ENCODE results near the gene RFXANK.

Gene RFXANK

GRCh38 chr19:19192078-19192882, at the start of gene RFXANK, which contains the start of gene BORCS8 (continued):
- peak; percentile 88 for TF ChIP-seq KLF17 (tag by site-specific recombination; IDR thresholded peaks at IDR 0.05)
- TF ChIP-seq ZNF132 (tag by site-specific recombination; IDR thresholded peaks at IDR 0.05; ENCODE audit: borderline replicate concordance), result no peak
- TF ChIP-seq ZNF324 (tag by site-specific recombination; IDR thresholded peaks at IDR 0.05), result peak; percentile 90; the same call in 1 of the 2 replicates
- no peak for TF ChIP-seq ZNF362 (tag by site-specific recombination; IDR thresholded peaks at IDR 0.05)
- TF ChIP-seq ZNF501 (tag by site-specific recombination; IDR thresholded peaks at IDR 0.05), result peak; percentile 69; the same call in 1 of the 2 replicates
- no peak for TF ChIP-seq TCF7L2 (IDR thresholded peaks at IDR 0.05; ENCODE audit: borderline replicate concordance, low read depth, low read length)
- no peak for TF ChIP-seq ZNF747 (tag by site-specific recombination; IDR thresholded peaks at IDR 0.05)
- peak; percentile 80 for TF ChIP-seq ZNF777 (tag by site-specific recombination; IDR thresholded peaks at IDR 0.05; ENCODE audit: borderline replicate concordance)
- no peak for TF ChIP-seq ZNF768 (tag by site-specific recombination; IDR thresholded peaks at IDR 0.05)
- TF ChIP-seq ZNF148 (tag by site-specific recombination; IDR thresholded peaks at IDR 0.05; ENCODE audit: borderline replicate concordance), result peak; percentile 63; the same call in 1 of the 2 replicates
- no peak for TF ChIP-seq MEIS1 (CRISPR knock-in tag; IDR thresholded peaks at IDR 0.05; ENCODE audit: borderline replicate concordance)
- no peak for TF ChIP-seq ZNF654 (tag by site-specific recombination; IDR thresholded peaks at IDR 0.05; ENCODE audit: low read depth)

- ChIA-PET POLR2A (no interaction called here), CTCF (interaction anchor here (0.6 to 4.7 kb wide), 4 partner anchors 14 to 91 kb away, joined by 3 to 26 read pairs (median 4); partner anchors contain the start of gene SLC25A42)
- Histone ChIP-seq H3K4me3 (ENCODE audit: low read depth, low read length) (no peak overlapping the region), H3K9me3 (ENCODE audit: control insufficient read depth, insufficient read depth, low read depth, low read length) (no peaks in the 10 kb centered on the region), H3K4me1 (ENCODE audit: control insufficient read depth, insufficient read depth, low read length) (peaks cover under 1% of the 10 kb centered on the region; the same call in 1 of the 2 replicates), H3K36me3 (ENCODE audit: control insufficient read depth in 2 of 2, insufficient read depth in 1 of 2, low read length in 2 of 2) (no peaks in the 10 kb centered on the region), H3K27ac (ENCODE audit: extremely low read depth, low read depth, low read length) (no peak overlapping the region)
- TF ChIP-seq ZNF510 (tag by site-specific recombination; IDR thresholded peaks at IDR 0.05; ENCODE audit: insufficient replicate concordance) (no peak), ZBTB6 (tag by site-specific recombination; IDR thresholded peaks at IDR 0.05) (no peak)
These were observed 49.7 kb upstream of the RFXANK start for GRCh38 chr19:19142347-19142746.

- POLR2A ChIA-PET, result interaction anchor here (1.0 kb wide), 1 partner anchor 10 kb away, joined by 6 read pairs; no protein-coding TSS in a partner anchor
- Histone ChIP-seq H3K27ac (ENCODE audit: extremely low read depth, low read depth, low read length) (no peak overlapping the region), H3K4me1 (ENCODE audit: control insufficient read depth, insufficient read depth, low read length) (no peaks in the 10 kb centered on the region)
- TF ChIP-seq SP7 (tag by site-specific recombination; IDR thresholded peaks at IDR 0.05) (no peak), ZNF354C (tag by site-specific recombination; IDR thresholded peaks at IDR 0.05; ENCODE audit: borderline replicate concordance, low read depth) (no peak), ZNF280C (tag by site-specific recombination; IDR thresholded peaks at IDR 0.05) (no peak), ZBTB6 (tag by site-specific recombination; IDR thresholded peaks at IDR 0.05) (no peak), ZNF133 (tag by site-specific recombination; IDR thresholded peaks at IDR 0.05) (no peak), ZNF624 (tag by site-specific recombination; IDR thresholded peaks at IDR 0.05) (no peak), ZSCAN30 (tag by site-specific recombination; IDR thresholded peaks at IDR 0.05) (no peak), ZNF121 (tag by site-specific recombination; IDR thresholded peaks at IDR 0.05) (no peak), SETDB1 (IDR thresholded peaks at IDR 0.05; ENCODE audit: insufficient read length, low read length) (no peak)
These were observed 46.8 kb upstream of the RFXANK start for GRCh38 chr19:19145281-19145680.

More at GRCh38 chr19:19145281-19145680, 46.8 kb upstream of the RFXANK start:
- Histone ChIP-seq H3K36me3 (ENCODE audit: control insufficient read depth in 2 of 2, insufficient read depth in 1 of 2, low read length in 2 of 2) (peaks cover 0 to 5% of the 10 kb centered on the region in 2 experiments; a peak in 2 of 3 replicates), H3K4me3 (ENCODE audit: low read depth, low read length) (no peak overlapping the region), H3K9me3 (ENCODE audit: control insufficient read depth, insufficient read depth, low read depth, low read length) (no peaks in the 10 kb centered on the region)
- CTCF ChIA-PET, result interaction anchor here (0.5 to 5.4 kb wide), 13 partner anchors 10 to 345 kb away, joined by 3 to 47 read pairs (median 4); partner anchors contain the start of gene MEF2B

Data from HEK293 (cell line).